Brain microvascular endothelial cell (primary cell): ENCODE measurements around the gene PPP1R13B.

Experiments
- DNase-seq: peaks from one replicate; pipeline ENCODE4 v3.0.0-alpha.2; 2020
- H3K27ac ChIP-seq: fragments of 250-450 bp; sonication (Bioruptor Pico); 2 replicates; pipeline ENCODE4 v1.5.1; 2020; ENCODE audit warnings: mild to moderate bottlenecking, moderate library complexity
- H3K27me3 ChIP-seq: fragments of 250-450 bp; sonication (Bioruptor Pico); replicated peaks from 2 replicates; pipeline ENCODE4 v1.5.1; 2020; ENCODE audit warnings: mild to moderate bottlenecking
- H3K36me3 ChIP-seq: fragments of 250-450 bp; sonication (Bioruptor Pico); replicated peaks from 2 replicates; pipeline ENCODE4 v1.5.1; 2020; ENCODE audit warnings: mild to moderate bottlenecking
- H3K4me3 ChIP-seq: 2 replicates; pipeline ENCODE4 v1.5.1; 2011; ENCODE audit warnings: low read depth, mild to moderate bottlenecking, control low read depth, low read length, moderate library complexity
- CTCF ChIP-seq: IDR thresholded peaks from 2 replicates; pipeline ENCODE4 v1.5.1; 2011; ENCODE audit warnings: low read depth, mild to moderate bottlenecking, moderate library complexity, low read length, control low read depth, inconsistent platforms; ENCODE audit errors: missing control alignments
- in situ Hi-C: cut with HindIII; loops from 2 replicates; pipeline ENCODE4 v1.10.0; 2017; ENCODE audit warnings: low sequenced_read_pairs, low pct_ligation_motif_present

Gene PPP1R13B

DNA sequence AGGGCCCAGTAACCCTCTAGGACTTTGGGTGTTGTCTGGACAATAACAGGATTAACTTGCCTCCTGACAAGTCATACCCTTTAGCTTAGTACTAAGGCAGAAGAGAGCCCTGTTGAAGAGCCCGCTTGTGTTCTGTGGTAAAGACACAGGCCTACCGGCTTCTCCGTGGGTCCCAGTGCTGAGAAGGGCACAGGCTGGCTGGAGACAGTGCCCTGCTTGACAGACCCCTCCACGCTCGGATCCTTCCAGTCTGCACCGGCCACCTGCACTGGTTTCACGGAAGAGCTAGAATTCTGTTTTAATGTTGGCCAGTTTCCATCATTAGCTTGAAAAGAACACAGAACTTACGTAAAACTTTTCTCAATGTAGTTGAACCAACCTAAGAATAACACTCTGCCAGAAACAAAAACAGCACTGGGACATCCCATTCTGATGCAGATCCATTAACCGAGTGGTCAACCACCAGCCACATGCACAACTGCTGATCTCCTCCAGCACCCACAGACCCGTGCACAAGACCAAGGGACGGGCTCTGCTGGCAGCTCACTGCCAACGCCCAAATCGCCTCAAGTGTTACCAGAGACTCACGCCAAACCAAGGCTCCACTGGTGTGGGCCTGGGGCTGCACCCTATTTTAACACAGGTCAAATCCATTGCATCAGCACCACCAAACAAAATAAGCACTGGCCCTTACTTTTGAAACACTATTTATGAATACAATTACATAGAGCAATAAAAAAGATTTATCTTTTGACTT lies 104.7 kb downstream of the PPP1R13B start:
- no peak for DNase-seq
- in situ Hi-C loops: no loop called here

GRCh38 chr14:103741876-103742275 lies 105.5 kb downstream of the PPP1R13B start:
- Histone ChIP-seq H3K36me3 (no peaks in the 10 kb centered on the region), H3K4me3 (no peak overlapping the region), H3K27me3 (no peaks in the 10 kb centered on the region), H3K27ac (no peak overlapping the region)
- no peak for DNase-seq
- TF ChIP-seq CTCF: no peak
- in situ Hi-C loops: no loop called here

More for the DNA sequence above, 104.7 kb downstream of the PPP1R13B start:
- TF ChIP-seq CTCF: no peak
- Histone ChIP-seq H3K27me3 (no peaks in the 10 kb centered on the region), H3K27ac (no peak overlapping the region), H3K36me3 (no peaks in the 10 kb centered on the region), H3K4me3 (no peak overlapping the region)

- Histone ChIP-seq H3K4me3 (no peak overlapping the region), H3K27ac (no peak overlapping the region), H3K27me3 (no peaks in the 10 kb centered on the region), H3K36me3 (no peaks in the 10 kb centered on the region)
- DNase-seq: peak; percentile 13
- TF ChIP-seq CTCF: no peak
- in situ Hi-C loops: no loop called here
Observed at GRCh38 chr14:103740991-103741689, 106.2 kb downstream of the PPP1R13B start.

- H3K4me3 ChIP-seq: no peak overlapping the region
- no peaks in the 10 kb centered on the region for H3K27me3 ChIP-seq
- no peaks in the 10 kb centered on the region for H3K36me3 ChIP-seq
- H3K27ac ChIP-seq: no peak overlapping the region
- no peak for TF ChIP-seq CTCF
- no peak for DNase-seq
- in situ Hi-C loops: no loop called here
Observed at GRCh38 chr14:103739793-103740501, 107.4 kb downstream of the PPP1R13B start.

DNA sequence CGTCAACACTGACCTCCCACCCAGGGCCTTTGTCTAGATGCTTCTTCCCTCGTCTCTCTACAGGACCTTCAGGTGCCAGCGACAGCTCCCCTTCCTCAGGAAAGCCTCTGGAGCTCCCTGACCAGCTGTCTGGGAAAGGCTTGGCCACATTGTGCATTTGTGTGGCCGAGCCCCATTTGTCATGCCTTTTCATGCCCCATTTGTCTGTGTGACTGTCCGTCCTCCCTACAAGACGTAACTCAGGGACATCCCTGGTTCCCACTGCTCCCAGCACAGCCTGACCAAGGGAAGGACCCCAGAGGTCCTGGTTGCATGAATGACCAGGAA lies 107.9 kb downstream of the PPP1R13B start:
- no peak for DNase-seq
- no peak for TF ChIP-seq CTCF
- no peak overlapping the region for H3K27ac ChIP-seq
- no peak overlapping the region for H3K4me3 ChIP-seq
- in situ Hi-C loops: no loop called here
- H3K27me3 ChIP-seq: no peaks in the 10 kb centered on the region
- no peaks in the 10 kb centered on the region for H3K36me3 ChIP-seq
